ENCODE data around the gene TSPEAR. TPM values are rescaled to one million over a fixed set of nuclear protein-coding genes. Genes with fewer than 3 reads are reported as not detected.
"Not testable (repeated sequence)": the region's sequence is repeated elsewhere in the genome, so short reads cannot be mapped to it uniquely, and the experiment has no call there.

The TSPEAR gene
- total RNA-seq, 2 donors from 2014 or later = not detected

GRCh38 chr21:44614161-44614631, 97.2 kb downstream of the TSPEAR start:
- DNase-seq = no peak

GRCh38 chr21:44613386-44614155, 97.8 kb downstream of the TSPEAR start:
- no peaks in the 10 kb centered on the region for H3K4me1 ChIP-seq
- H3K9me3 ChIP-seq = no peaks in the 10 kb centered on the region
- no peaks in the 10 kb centered on the region for H3K36me3 ChIP-seq
- H3K27me3 ChIP-seq = no peaks in the 10 kb centered on the region
- TF ChIP-seq CTCF (IDR thresholded peaks at IDR 0.05) = no peak
- no peak for DNase-seq
- intact Hi-C loops (cut with DNase I) = no loop called here
- no peak overlapping the region for H3K27ac ChIP-seq
- H3K4me3 ChIP-seq = no peak overlapping the region
- no peak overlapping the region for H3K9ac ChIP-seq (ENCODE audit: low read depth in 2 of 2, low read length in 2 of 2)

More at GRCh38 chr21:44614161-44614631, 97.2 kb downstream of the TSPEAR start:
- Histone ChIP-seq H3K9me3 (no peaks in the 10 kb centered on the region), H3K4me3 (no peak overlapping the region), H3K36me3 (no peaks in the 10 kb centered on the region), H3K27ac (no peak overlapping the region), H3K27me3 (no peaks in the 10 kb centered on the region), H3K4me1 (no peaks in the 10 kb centered on the region), H3K9ac (ENCODE audit: low read depth in 2 of 2, low read length in 2 of 2) (no peak overlapping the region)
- intact Hi-C loops (cut with DNase I) = no loop called here
- no peak for TF ChIP-seq CTCF (IDR thresholded peaks at IDR 0.05)

GRCh38 chr21:44612669-44613229, 98.6 kb downstream of the TSPEAR start:
- DNase-seq = no peak
- Histone ChIP-seq H3K36me3 (no peaks in the 10 kb centered on the region), H3K9me3 (no peaks in the 10 kb centered on the region), H3K4me1 (no peaks in the 10 kb centered on the region), H3K9ac (ENCODE audit: low read depth in 2 of 2, low read length in 2 of 2) (no peak overlapping the region), H3K27ac (no peak overlapping the region), H3K27me3 (no peaks in the 10 kb centered on the region), H3K4me3 (no peak overlapping the region)
- intact Hi-C loops (cut with DNase I) = no loop called here
- TF ChIP-seq CTCF (IDR thresholded peaks at IDR 0.05) = no peak

GRCh38 chr21:44612029-44612486, 99.3 kb downstream of the TSPEAR start, which contains the start of gene KRTAP10-8:
TSS of gene KRTAP10-8 (plus strand) at chr21:44612079. CDS start at chr21:44612101, 22 bp downstream.
- Histone ChIP-seq H3K4me3 (no peak within 1 kb of the TSS), H3K27me3 (no peaks in the 10 kb centered on the region), H3K9ac (ENCODE audit: low read depth in 2 of 2, low read length in 2 of 2) (no peak within 1 kb of the TSS), H3K36me3 (no peaks in the 10 kb centered on the region), H3K9me3 (no peaks in the 10 kb centered on the region), H3K27ac (no peak within 1 kb of the TSS), H3K4me1 (no peaks in the 10 kb centered on the region)
- DNase-seq = no peak
- intact Hi-C loops (cut with DNase I) = no loop called here
- no peak for TF ChIP-seq CTCF (IDR thresholded peaks at IDR 0.05)

- Histone ChIP-seq H3K27me3 (no peaks in the 10 kb centered on the region), H3K4me1 (no peaks in the 10 kb centered on the region), H3K9ac (ENCODE audit: low read depth in 2 of 2, low read length in 2 of 2) (no peak overlapping the region), H3K9me3 (no peaks in the 10 kb centered on the region), H3K36me3 (no peaks in the 10 kb centered on the region), H3K4me3 (no peak overlapping the region), H3K27ac (no peak overlapping the region)
- no peak for TF ChIP-seq CTCF (IDR thresholded peaks at IDR 0.05)
- intact Hi-C loops (cut with DNase I) = no loop called here
- DNase-seq = no peak
Measured at GRCh38 chr21:44611551-44611950, 99.8 kb downstream of the TSPEAR start.

GRCh38 chr21:44610157-44610843, 101.1 kb downstream of the TSPEAR start:
- H3K27me3 ChIP-seq; intact Hi-C loops (cut with DNase I); H3K9me3 ChIP-seq; H3K4me1 ChIP-seq; H3K9ac ChIP-seq (ENCODE audit: low read depth in 2 of 2, low read length in 2 of 2); H3K27ac ChIP-seq; H3K36me3 ChIP-seq; H3K4me3 ChIP-seq; DNase-seq: not testable (repeated sequence)
